WERI-Rb-1 (cell line): Measurements from ENCODE around the gene PLK4.
"Not testable (repeated sequence)": the region's sequence is repeated elsewhere in the genome, so short reads cannot be mapped to it uniquely, and the experiment has no call there.

Experiments used
- DNase-seq: peaks from one replicate; pipeline ENCODE4 v3.0.0-alpha.2; 2020
- H3K27ac ChIP-seq: fragments of 250-450 bp; sonication (Bioruptor Pico); 2 replicates; pipeline ENCODE4 v1.5.1; 2020; ENCODE audit warnings: mild to moderate bottlenecking, moderate library complexity
- H3K27me3 ChIP-seq: fragments of 250-450 bp; sonication (Bioruptor Pico); 2 replicates; pipeline ENCODE4 v1.5.1; 2021; ENCODE audit warnings: mild to moderate bottlenecking, low read depth, moderate library complexity; ENCODE audit not compliant: insufficient read depth, severe bottlenecking
- H3K36me3 ChIP-seq: fragments of 250-450 bp; sonication (Bioruptor Pico); 2 replicates; pipeline ENCODE4 v1.5.1; 2020; ENCODE audit warnings: mild to moderate bottlenecking, moderate library complexity
- H3K4me3 ChIP-seq: 2 replicates; pipeline ENCODE4 v1.5.1; 2011; ENCODE audit warnings: low read depth, mild to moderate bottlenecking, control low read depth, low read length
- H3K9me3 ChIP-seq: fragments of 250-450 bp; sonication (Bioruptor Pico); 2 replicates; pipeline ENCODE4 v1.5.1; 2021; ENCODE audit warnings: mild to moderate bottlenecking, moderate library complexity; ENCODE audit not compliant: severe bottlenecking
- TF ChIP-seq, protein P1 (sequence below): IDR thresholded peaks from 2 replicates; pipeline ENCODE4 v1.5.1; 2011; ENCODE audit warnings: low read depth, mild to moderate bottlenecking, control low read depth, inconsistent platforms, low read length

The PLK4 gene

GRCh38 chr4:127888559-127888958 lies 7.9 kb downstream of the PLK4 start:
- Histone ChIP-seq H3K27ac (no peak overlapping the region), H3K4me3 (no peak overlapping the region), H3K36me3 (peaks cover 85% of the 10 kb centered on the region), H3K9me3 (no peaks in the 10 kb centered on the region), H3K27me3 (no peaks in the 10 kb centered on the region)
- TF ChIP-seq, protein P1, sequence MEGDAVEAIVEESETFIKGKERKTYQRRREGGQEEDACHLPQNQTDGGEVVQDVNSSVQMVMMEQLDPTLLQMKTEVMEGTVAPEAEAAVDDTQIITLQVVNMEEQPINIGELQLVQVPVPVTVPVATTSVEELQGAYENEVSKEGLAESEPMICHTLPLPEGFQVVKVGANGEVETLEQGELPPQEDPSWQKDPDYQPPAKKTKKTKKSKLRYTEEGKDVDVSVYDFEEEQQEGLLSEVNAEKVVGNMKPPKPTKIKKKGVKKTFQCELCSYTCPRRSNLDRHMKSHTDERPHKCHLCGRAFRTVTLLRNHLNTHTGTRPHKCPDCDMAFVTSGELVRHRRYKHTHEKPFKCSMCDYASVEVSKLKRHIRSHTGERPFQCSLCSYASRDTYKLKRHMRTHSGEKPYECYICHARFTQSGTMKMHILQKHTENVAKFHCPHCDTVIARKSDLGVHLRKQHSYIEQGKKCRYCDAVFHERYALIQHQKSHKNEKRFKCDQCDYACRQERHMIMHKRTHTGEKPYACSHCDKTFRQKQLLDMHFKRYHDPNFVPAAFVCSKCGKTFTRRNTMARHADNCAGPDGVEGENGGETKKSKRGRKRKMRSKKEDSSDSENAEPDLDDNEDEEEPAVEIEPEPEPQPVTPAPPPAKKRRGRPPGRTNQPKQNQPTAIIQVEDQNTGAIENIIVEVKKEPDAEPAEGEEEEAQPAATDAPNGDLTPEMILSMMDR: no peak
- DNase-seq: no peak

DNA sequence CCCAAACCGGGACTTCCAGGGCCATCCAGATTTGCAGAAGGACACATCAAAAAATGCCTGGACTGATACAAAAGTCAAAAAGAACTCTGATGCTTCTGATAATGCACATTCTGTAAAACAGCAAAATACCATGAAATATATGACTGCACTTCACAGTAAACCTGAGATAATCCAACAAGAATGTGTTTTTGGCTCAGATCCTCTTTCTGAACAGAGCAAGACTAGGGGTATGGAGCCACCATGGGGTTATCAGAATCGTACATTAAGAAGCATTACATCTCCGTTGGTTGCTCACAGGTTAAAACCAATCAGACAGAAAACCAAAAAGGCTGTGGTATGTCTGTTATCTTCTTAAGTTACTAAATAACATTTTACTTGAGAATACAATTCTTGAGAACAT lies 9.2 kb downstream of the PLK4 start:
- Histone ChIP-seq H3K27me3 (no peaks in the 10 kb centered on the region), H3K36me3 (peaks cover 85% of the 10 kb centered on the region), H3K9me3 (no peaks in the 10 kb centered on the region), H3K4me3 (no peak overlapping the region), H3K27ac (no peak overlapping the region)
- TF ChIP-seq, protein P1: no peak
- no peak for DNase-seq

DNA sequence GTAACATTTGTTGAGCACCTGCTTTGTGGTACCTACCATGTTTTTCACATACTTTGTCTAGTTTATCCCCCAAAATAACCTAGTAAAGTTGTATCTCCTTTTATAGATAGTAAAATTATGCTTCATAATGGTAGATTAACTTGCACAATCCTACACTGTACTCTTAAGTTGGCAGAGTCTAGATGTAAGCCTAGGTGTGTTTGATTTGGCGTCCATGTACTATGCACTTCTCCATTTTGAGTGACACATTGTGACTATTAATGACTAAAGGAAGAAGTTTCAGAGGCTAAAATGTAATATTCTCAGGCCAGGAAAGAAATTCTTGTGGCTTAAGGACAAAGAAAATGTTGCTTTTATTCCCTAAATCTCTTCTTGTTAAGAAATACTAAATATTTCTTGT lies 15.4 kb downstream of the PLK4 start:
- TF ChIP-seq, protein P1: no peak
- H3K9me3 ChIP-seq: no peaks in the 10 kb centered on the region
- H3K27me3 ChIP-seq: no peaks in the 10 kb centered on the region
- DNase-seq: no peak
- H3K27ac ChIP-seq: no peak overlapping the region
- peaks cover 78% of the 10 kb centered on the region for H3K36me3 ChIP-seq
- no peak overlapping the region for H3K4me3 ChIP-seq

GRCh38 chr4:127896528-127896927 lies 15.8 kb downstream of the PLK4 start:
- Histone ChIP-seq H3K36me3 (peaks cover 73% of the 10 kb centered on the region), H3K9me3 (no peaks in the 10 kb centered on the region), H3K27ac (no peak overlapping the region), H3K4me3 (no peak overlapping the region), H3K27me3 (no peaks in the 10 kb centered on the region)
- DNase-seq: no peak
- TF ChIP-seq, protein P1: no peak

DNA sequence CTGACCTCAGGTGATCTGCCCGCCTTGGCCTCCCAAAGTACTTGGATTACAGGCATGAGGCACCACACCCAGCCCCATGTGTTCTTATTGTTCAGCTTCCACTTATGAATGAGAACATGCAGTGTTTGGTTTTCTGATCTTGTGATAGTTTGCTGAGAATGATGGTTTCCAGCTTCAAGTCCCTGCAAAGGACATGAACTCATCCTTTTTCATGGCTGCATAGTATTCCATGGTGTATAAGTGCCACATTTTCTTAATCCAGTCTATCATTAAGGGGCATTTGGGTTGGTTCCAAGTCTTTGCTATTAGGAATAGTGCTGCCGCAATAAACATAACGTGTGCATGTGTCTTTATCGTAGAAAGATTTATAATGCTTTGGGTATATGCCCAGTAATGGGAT lies 19.0 kb downstream of the PLK4 start:
- H3K27ac ChIP-seq, DNase-seq, H3K9me3 ChIP-seq, H3K4me3 ChIP-seq, H3K27me3 ChIP-seq: not testable (repeated sequence)
- H3K36me3 ChIP-seq: peaks cover 42% of the 10 kb centered on the region

- TF ChIP-seq, protein P1: no peak
Observed at GRCh38 chr4:127905029-127905428, 24.3 kb downstream of the PLK4 start.

More at GRCh38 chr4:127905029-127905428, 24.3 kb downstream of the PLK4 start:
- DNase-seq: no peak
- Histone ChIP-seq H3K36me3 (no peaks in the 10 kb centered on the region), H3K27me3 (no peaks in the 10 kb centered on the region), H3K9me3 (no peaks in the 10 kb centered on the region), H3K4me3 (no peak overlapping the region), H3K27ac (no peak overlapping the region)
